ENCODE data around the gene CIPC. TPM values are rescaled to one million over a fixed set of nuclear protein-coding genes. Genes with fewer than 3 reads are reported as not detected.

CIPC gene
- total RNA-seq, 1 donor, result 23.7 TPM

DNA sequence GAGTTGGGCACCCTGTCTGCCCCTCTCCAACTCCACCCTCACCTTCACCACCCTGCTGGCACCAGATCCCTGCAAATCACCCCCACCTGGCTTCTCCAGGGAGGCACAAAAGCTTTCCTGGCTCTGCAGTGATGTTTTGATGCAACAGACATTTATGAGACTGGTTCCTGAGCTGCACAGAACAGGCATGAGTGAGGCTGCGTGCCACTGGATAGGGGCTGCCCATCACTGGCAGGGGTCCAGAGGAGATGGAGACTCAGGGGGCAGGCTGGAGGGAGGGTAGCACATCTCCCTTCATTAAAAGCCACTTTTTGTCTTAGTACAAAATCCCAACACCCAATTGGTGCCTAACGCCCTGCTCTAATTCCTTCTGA lies 60.8 kb downstream of the CIPC start:
- TF ChIP-seq, protein P1, sequence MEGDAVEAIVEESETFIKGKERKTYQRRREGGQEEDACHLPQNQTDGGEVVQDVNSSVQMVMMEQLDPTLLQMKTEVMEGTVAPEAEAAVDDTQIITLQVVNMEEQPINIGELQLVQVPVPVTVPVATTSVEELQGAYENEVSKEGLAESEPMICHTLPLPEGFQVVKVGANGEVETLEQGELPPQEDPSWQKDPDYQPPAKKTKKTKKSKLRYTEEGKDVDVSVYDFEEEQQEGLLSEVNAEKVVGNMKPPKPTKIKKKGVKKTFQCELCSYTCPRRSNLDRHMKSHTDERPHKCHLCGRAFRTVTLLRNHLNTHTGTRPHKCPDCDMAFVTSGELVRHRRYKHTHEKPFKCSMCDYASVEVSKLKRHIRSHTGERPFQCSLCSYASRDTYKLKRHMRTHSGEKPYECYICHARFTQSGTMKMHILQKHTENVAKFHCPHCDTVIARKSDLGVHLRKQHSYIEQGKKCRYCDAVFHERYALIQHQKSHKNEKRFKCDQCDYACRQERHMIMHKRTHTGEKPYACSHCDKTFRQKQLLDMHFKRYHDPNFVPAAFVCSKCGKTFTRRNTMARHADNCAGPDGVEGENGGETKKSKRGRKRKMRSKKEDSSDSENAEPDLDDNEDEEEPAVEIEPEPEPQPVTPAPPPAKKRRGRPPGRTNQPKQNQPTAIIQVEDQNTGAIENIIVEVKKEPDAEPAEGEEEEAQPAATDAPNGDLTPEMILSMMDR (IDR thresholded peaks at IDR 0.05; ENCODE audit: insufficient read depth, low read depth, low read length), result no peak
- no peak overlapping the region for H3K4me3 ChIP-seq (ENCODE audit: low read depth, low read length)
- DNase-seq (ENCODE audit: low read depth), result no peak

- TF ChIP-seq, protein P1 (IDR thresholded peaks at IDR 0.05; ENCODE audit: insufficient read depth, low read depth, low read length), result no peak
- no peak for DNase-seq (ENCODE audit: low read depth)
Measured at GRCh38 chr14:77161011-77161410, 63.0 kb downstream of the CIPC start.

More at GRCh38 chr14:77161011-77161410, 63.0 kb downstream of the CIPC start:
- H3K4me3 ChIP-seq (ENCODE audit: low read depth, low read length), result no peak overlapping the region

Other genes starting within 250 kb of the CIPC start
- gene IRF2BPL, start 69.5 kb upstream of the CIPC start, total RNA-seq, result 40.2 and 44.1 TPM in 2 replicates
- not detected in 2 replicates for gene ZDHHC22, start 43.5 kb downstream of the CIPC start, total RNA-seq
- under 0.01 TPM in 1 of 2 replicates, not detected in the other for gene TMEM63C, start 83.5 kb downstream of the CIPC start, total RNA-seq
- not detected in 2 replicates for gene NGB, start 172.9 kb downstream of the CIPC start, total RNA-seq
- gene POMT2, start 222.6 kb downstream of the CIPC start, total RNA-seq, result 17.7 and 18.1 TPM in 2 replicates
- gene GSTZ1, start 222.8 kb downstream of the CIPC start, total RNA-seq, result 22.0 and 37.4 TPM in 2 replicates